ENCODE results near the gene NADK. TPM values are rescaled to one million over a fixed set of nuclear protein-coding genes. Genes with fewer than 3 reads are reported as not detected.

Gene NADK
- total and polyA plus RNA-seq, 2 of the 13 experiments (the other 11 are each of a cell fraction or from before 2014, with no cell fraction given): 56.6 to 60.1 TPM

DNA sequence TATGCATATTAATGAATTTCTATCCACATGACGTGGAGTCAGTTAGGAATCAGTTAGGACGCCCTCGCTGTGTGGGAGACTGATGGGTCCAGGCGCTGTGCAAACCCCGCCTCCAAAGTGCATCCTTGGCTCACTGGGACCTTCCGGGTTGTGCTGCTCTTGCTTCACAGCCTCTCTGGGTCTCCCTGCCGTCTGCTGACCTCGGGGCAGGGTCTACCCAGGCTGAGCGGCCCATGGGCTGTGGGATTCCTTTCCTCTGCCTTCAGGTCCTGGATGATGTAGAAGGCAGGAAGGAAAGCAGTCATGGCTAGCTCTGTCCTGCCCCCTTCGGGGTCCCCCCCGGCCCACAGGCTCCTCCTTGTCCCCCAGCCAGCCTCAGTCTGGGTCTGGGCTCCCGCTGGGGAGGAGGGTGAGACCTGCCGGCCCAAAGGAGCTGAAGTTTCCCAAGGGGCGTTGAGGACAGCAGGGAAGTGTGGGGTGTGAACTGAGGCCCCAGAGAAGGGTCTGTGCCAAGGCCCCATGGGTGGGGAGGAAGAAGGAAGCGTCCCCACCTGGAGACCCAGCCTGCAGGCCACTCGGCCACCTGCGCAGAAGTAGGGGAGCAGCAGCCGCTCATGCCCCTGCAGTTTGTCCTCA, 29.5 kb downstream of the NADK start (continued):
- TF ChIP-seq ZNF326 (CRISPR knock-in tag; IDR thresholded peaks at IDR 0.05; ENCODE audit: borderline replicate concordance): no peak
- TF ChIP-seq ARNTL (CRISPR knock-in tag; IDR thresholded peaks at IDR 0.05): no peak
- TF ChIP-seq KMT2A (CRISPR knock-in tag; IDR thresholded peaks at IDR 0.05): no peak
- TF ChIP-seq MATR3 (CRISPR knock-in tag; IDR thresholded peaks at IDR 0.05): no peak
- TF ChIP-seq ATRX (CRISPR knock-in tag; IDR thresholded peaks at IDR 0.05; ENCODE audit: borderline replicate concordance): no peak
- TF ChIP-seq, protein P1, sequence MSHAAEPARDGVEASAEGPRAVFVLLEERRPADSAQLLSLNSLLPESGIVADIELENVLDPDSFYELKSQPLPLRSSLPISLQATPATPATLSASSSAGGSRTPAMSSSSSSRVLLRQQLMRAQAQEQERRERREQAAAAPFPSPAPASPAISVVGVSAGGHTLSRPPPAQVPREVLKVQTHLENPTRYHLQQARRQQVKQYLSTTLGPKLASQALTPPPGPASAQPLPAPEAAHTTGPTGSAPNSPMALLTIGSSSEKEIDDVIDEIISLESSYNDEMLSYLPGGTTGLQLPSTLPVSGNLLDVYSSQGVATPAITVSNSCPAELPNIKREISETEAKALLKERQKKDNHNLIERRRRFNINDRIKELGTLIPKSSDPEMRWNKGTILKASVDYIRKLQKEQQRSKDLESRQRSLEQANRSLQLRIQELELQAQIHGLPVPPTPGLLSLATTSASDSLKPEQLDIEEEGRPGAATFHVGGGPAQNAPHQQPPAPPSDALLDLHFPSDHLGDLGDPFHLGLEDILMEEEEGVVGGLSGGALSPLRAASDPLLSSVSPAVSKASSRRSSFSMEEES (CRISPR knock-in tag; IDR thresholded peaks at IDR 0.05): no peak
- TF ChIP-seq YY1 (IDR thresholded peaks at IDR 0.05; ENCODE audit: insufficient read depth, insufficient replicate concordance, low read depth, low read length): no peak
- no peak for TF ChIP-seq IRX3 (CRISPR knock-in tag; IDR thresholded peaks at IDR 0.05; ENCODE audit: borderline replicate concordance, low read depth)
- TF ChIP-seq ZNF816 (CRISPR knock-in tag; IDR thresholded peaks at IDR 0.05; ENCODE audit: borderline replicate concordance): no peak
- no peak for TF ChIP-seq HNRNPLL (IDR thresholded peaks at IDR 0.05; ENCODE audit: low read depth, low read length, poor library complexity, severe bottlenecking)
- TF ChIP-seq ZMYM3 (CRISPR knock-in tag; IDR thresholded peaks at IDR 0.05): no peak
- TF ChIP-seq KDM3A (CRISPR knock-in tag; IDR thresholded peaks at IDR 0.05; ENCODE audit: low read depth): 0 out of 2 replicates have a peak, but pooled peaks have one; percentile 61
- no peak for TF ChIP-seq RBAK (CRISPR knock-in tag; IDR thresholded peaks at IDR 0.05)
- no peak for TF ChIP-seq SMARCC2 (IDR thresholded peaks at IDR 0.05)
- TF ChIP-seq, protein P2, sequence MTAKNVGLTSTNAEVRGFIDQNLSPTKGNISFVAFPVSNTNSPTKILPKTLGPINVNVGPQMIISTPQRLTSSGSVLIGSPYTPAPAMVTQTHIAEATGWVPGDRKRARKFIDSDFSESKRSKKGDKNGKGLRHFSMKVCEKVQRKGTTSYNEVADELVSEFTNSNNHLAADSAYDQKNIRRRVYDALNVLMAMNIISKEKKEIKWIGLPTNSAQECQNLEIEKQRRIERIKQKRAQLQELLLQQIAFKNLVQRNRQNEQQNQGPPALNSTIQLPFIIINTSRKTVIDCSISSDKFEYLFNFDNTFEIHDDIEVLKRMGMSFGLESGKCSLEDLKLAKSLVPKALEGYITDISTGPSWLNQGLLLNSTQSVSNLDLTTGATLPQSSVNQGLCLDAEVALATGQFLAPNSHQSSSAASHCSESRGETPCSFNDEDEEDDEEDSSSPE (CRISPR knock-in tag; IDR thresholded peaks at IDR 0.05): no peak
- no peak for TF ChIP-seq ZKSCAN1 (IDR thresholded peaks at IDR 0.05; ENCODE audit: low read length)
- TF ChIP-seq NR2F1 (CRISPR knock-in tag; IDR thresholded peaks at IDR 0.05): no peak
- no peak for TF ChIP-seq ZC3H4 (CRISPR knock-in tag; IDR thresholded peaks at IDR 0.05; ENCODE audit: borderline replicate concordance)
- TF ChIP-seq NKX3-1 (CRISPR knock-in tag; IDR thresholded peaks at IDR 0.05): no peak
- no peak for TF ChIP-seq BHLHE40 (IDR thresholded peaks at IDR 0.05; ENCODE audit: low read length)
- 0 out of 2 replicates have a peak, but pooled peaks have one; percentile 26 for TF ChIP-seq MTA1 (CRISPR knock-in tag; IDR thresholded peaks at IDR 0.05; ENCODE audit: borderline replicate concordance)
- no peak for TF ChIP-seq ZNF296 (CRISPR knock-in tag; conservative IDR thresholded peaks at IDR 0.05)
- TF ChIP-seq ZMYM2 (CRISPR knock-in tag; IDR thresholded peaks at IDR 0.05): no peak
- no peak for TF ChIP-seq ZNF572 (CRISPR knock-in tag; IDR thresholded peaks at IDR 0.05)

Data from HepG2 (cell line).